Peyer's patch (tissue), 4 donors: ENCODE data around the gene PRKCH. TPM values are rescaled to one million over a fixed set of nuclear protein-coding genes. Genes with fewer than 3 reads are reported as not detected.
A peak's percentile ranks its signal among the peaks of the same experiment; 100 is the strongest.

Experiments used
- DNase-seq, 3 donors: peaks; one replicate each; pipeline ENCODE4 v3.0.0-alpha.2; 2017 to 2019
- H3K27ac ChIP-seq, 4 donors: fragments of 200-600 bp; sonication (generic); one replicate each; pipeline ENCODE4 v1.5.1; 2016 to 2019
- H3K27me3 ChIP-seq, 2 donors: fragments of 200-600 bp; sonication (generic); one replicate each; pipeline ENCODE4 v1.5.1; 2019
- H3K36me3 ChIP-seq, 3 donors: fragments of 200-600 bp; sonication (generic); one replicate each; pipeline ENCODE4 v1.5.1; 2016 to 2019
- H3K4me1 ChIP-seq, 4 donors: fragments of 200-600 bp; sonication (generic); one replicate each; pipeline ENCODE4 v1.5.1; 2016 to 2019
- H3K4me3 ChIP-seq, 4 donors: fragments of 200-600 bp; sonication (generic); 1 replicate in 3 of 4; 2 replicates in 1 of 4; pipeline ENCODE4 v1.5.1; 2016 to 2019; ENCODE audit warnings: mild to moderate bottlenecking in 1 of 4
- H3K9me3 ChIP-seq, 4 donors: fragments of 200-600 bp; sonication (generic); one replicate each; pipeline ENCODE4 v1.5.1; 2016 to 2019; ENCODE audit warnings: mild to moderate bottlenecking in 1 of 4
- POLR2A ChIP-seq, 2 donors: fragments of 450-650 bp; IDR thresholded peaks; one replicate each; pipeline ENCODE4 v1.5.1; 2017; ENCODE audit warnings: antibody characterized with exemption in 2 of 2, mild to moderate bottlenecking in 2 of 2, moderate library complexity in 2 of 2
- total RNA-seq, 4 donors: library from RNA; depleted of rRNA; stranded (reverse); fragments of >200 nt; gene quantifications; one replicate each; pipeline ENCODE4 v1.1.0, GENCODE V29; 2016
- TF ChIP-seq, protein P1 (sequence below), 6 experiments: fragments of 450-650 bp in 4 of 6; fragments of 200-600 bp in 2 of 6; sonication (generic) in 1 of 6; IDR thresholded peaks; one replicate each; pipeline ENCODE4 v1.5.1; 2017 to 2019; ENCODE audit warnings: antibody characterized with exemption in 6 of 6, mild to moderate bottlenecking in 3 of 6, moderate library complexity in 1 of 6

PRKCH gene
- total RNA-seq, 4 donors from 2014 or later = 32.5 to 64.2 (median 53.0) TPM

DNA sequence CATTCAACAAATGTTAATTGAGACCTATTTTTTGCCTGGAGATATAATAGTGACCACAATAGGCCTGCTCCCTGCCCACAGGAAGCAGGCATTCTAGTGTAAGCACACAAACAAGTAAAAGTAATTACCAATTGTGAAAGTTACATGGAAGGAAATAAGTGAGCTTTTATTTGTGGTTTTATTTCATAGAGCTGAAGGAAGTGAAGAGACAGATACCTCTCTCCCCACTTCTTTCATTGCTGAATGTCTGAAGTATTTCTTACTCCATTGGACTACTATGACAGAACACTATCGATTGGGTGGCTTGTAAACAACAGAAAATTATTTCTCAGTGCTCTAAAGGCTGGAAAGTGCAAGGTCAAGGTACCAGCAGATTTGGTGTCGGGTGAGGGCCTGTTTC is 183.5 kb downstream of the PRKCH start:
- no peak for DNase-seq
- H3K4me1 ChIP-seq = peaks cover 0 to 11% (median 4%) of the 10 kb centered on the region in 4 donors

DNA sequence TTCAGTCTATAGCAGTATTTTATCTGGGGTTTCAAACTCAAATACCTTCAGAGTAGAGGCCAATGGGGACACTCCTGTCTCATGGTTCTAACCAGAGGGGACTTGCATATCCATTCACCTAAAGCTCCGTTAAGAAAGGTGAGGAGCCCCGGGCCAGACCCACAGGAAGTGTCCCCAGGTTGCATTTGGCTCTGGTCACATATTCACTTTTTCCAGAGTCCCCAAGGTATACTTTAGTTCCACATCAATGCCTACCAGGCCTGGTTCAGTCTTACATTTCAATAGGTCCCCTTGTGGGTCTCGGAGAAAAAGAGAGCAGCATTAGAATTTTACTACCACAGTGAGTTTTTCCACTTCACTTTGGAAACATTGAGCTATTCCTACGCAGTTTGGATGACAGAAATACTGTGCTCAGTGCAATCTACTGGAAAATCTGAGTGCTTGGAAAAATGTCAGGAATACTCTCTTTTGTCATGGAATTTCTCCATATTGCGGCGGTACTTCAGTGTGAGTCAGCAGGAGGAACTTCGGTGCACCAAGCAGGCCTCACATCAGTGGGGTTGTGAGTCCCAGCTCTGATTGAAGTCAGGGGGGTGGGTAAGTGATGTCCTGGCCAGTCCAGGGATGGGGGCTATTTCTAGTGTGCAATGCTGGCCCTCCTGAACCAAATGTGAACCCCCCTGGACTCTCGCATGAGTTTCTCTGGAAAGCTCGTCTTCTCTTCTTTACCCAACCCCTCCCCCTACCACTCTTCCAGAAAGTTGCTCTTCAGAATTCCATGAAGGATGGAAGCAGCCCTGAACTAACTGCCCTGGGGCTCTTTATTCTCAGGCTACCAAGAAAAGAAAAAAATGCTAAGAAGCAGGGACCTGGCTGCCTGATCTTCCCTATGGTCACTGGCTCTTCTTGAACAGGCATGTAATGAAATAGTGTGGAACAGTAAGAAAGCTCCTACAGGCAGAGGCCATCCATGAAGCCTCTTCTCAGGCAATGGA is 184.7 kb downstream of the PRKCH start:
- no peaks in the 10 kb centered on the region for H3K9me3 ChIP-seq
- DNase-seq = no peak
- H3K4me1 ChIP-seq = peaks cover 0 to 11% (median 4%) of the 10 kb centered on the region in 4 donors
- H3K27ac ChIP-seq = peak overlapping the region in 3 of 4 donors; percentile 26 to 69 (median 56)
- no peak overlapping the region for H3K4me3 ChIP-seq
- no peaks in the 10 kb centered on the region for H3K27me3 ChIP-seq
- no peak for TF ChIP-seq POLR2A (IDR thresholded peaks at IDR 0.05)
- TF ChIP-seq, protein P1, sequence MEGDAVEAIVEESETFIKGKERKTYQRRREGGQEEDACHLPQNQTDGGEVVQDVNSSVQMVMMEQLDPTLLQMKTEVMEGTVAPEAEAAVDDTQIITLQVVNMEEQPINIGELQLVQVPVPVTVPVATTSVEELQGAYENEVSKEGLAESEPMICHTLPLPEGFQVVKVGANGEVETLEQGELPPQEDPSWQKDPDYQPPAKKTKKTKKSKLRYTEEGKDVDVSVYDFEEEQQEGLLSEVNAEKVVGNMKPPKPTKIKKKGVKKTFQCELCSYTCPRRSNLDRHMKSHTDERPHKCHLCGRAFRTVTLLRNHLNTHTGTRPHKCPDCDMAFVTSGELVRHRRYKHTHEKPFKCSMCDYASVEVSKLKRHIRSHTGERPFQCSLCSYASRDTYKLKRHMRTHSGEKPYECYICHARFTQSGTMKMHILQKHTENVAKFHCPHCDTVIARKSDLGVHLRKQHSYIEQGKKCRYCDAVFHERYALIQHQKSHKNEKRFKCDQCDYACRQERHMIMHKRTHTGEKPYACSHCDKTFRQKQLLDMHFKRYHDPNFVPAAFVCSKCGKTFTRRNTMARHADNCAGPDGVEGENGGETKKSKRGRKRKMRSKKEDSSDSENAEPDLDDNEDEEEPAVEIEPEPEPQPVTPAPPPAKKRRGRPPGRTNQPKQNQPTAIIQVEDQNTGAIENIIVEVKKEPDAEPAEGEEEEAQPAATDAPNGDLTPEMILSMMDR (IDR thresholded peaks at IDR 0.05) = no peak
- no peaks in the 10 kb centered on the region for H3K36me3 ChIP-seq

More for the DNA sequence above, 183.5 kb downstream of the PRKCH start:
- H3K9me3 ChIP-seq = no peaks in the 10 kb centered on the region
- no peak overlapping the region for H3K4me3 ChIP-seq
- peak overlapping the region in 1 of 4 donors; percentile 71 for H3K27ac ChIP-seq
- no peaks in the 10 kb centered on the region for H3K27me3 ChIP-seq
- TF ChIP-seq POLR2A (IDR thresholded peaks at IDR 0.05) = no peak
- TF ChIP-seq, protein P1 (IDR thresholded peaks at IDR 0.05) = no peak
- no peaks in the 10 kb centered on the region for H3K36me3 ChIP-seq

DNA sequence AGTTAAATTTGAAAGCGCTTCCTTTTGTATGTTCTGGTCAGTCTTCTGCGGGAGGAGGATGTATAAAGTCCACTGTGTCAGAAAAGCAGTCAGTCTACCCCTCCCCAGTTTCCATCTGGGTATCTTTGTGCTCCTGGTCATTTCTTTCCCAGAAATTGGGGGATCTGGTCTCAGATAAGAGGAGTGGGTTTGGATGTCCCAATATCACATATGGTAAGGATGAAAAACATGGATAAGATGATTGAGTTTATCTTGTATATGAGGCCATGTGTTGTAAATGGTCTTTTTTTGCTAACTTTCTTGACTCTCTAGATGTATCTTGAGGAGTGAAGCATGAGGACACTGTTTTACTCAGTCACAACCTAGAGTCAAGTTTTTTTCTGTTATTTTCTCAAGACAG is 187.1 kb downstream of the PRKCH start:
- Histone ChIP-seq H3K27ac (no peak overlapping the region), H3K27me3 (no peaks in the 10 kb centered on the region), H3K9me3 (no peaks in the 10 kb centered on the region), H3K36me3 (no peaks in the 10 kb centered on the region), H3K4me1 (peaks cover 0 to 13% (median 3%) of the 10 kb centered on the region in 4 donors), H3K4me3 (no peak overlapping the region)
- TF ChIP-seq POLR2A (IDR thresholded peaks at IDR 0.05) = no peak
- TF ChIP-seq, protein P1 (IDR thresholded peaks at IDR 0.05) = no peak
- DNase-seq = no peak

DNA sequence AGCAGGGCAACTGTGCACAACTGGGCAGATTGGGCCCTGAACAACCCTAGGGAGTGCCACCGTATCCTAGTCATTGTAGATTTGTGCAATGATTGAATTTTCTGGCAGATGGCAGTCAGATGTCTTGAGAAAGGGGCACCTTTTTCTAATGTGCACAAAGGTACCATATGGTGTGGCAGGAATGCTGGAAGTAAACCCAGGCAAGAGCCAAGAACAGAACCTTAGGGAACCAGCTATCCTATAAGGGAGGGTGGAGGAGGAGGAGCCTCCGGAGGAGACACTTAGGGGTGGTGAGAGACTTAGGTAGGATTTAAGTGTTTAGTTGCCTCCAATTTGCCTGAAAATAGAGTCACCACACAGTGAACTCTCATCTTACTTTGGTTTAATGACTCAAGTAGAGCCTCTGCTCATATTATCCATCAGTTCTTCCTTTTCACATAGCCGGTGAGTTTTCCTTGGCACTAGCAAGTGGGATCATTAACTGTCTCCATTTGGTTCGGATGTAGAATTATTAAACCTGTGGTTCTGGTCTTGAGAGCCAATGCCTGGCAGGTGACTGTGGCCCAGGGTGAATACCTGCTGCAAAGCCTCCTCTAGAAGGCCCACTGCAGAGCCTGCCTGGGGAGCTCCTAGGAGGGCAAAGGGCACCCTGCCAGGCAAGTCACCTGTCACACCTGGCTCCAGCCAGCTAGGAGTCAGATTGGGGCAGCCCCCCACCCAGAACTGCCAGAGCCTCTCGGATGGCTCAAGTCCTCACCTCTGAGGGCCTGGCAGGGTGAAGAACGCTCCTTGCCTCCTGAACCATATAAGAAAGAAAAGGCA is 189.6 kb downstream of the PRKCH start:
- Histone ChIP-seq H3K36me3 (no peaks in the 10 kb centered on the region), H3K4me1 (peaks cover 0 to 13% (median 3%) of the 10 kb centered on the region in 4 donors), H3K27ac (peak overlapping the region in 3 of 4 donors; percentile 12 to 59 (median 49)), H3K9me3 (no peaks in the 10 kb centered on the region), H3K27me3 (no peaks in the 10 kb centered on the region), H3K4me3 (no peak overlapping the region)
- DNase-seq = peak in 2 of 3 donors; percentile 55 to 59
- TF ChIP-seq, protein P1 (IDR thresholded peaks at IDR 0.05) = no peak
- TF ChIP-seq POLR2A (IDR thresholded peaks at IDR 0.05) = no peak

DNA sequence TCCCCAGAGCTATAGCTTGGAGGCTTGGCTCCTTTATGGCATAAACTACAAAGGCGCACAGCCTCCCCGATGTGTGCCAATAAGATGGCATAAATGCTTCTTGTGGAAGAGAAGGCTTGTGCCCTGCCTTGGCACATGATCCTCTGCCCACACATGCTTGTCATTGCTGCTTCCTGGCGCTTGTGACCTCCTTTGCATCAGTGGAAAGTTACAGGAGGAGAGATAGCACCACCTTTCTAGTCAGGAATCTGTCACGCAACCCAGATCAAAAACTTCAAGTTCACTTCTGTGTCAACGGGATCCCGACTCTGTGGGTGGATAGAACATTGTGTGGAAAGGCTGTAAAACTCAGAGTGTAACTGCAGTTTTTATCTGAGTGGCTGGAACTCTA is 190.2 kb downstream of the PRKCH start:
- TF ChIP-seq, protein P1 (IDR thresholded peaks at IDR 0.05) = no peak
- no peak for TF ChIP-seq POLR2A (IDR thresholded peaks at IDR 0.05)
- Histone ChIP-seq H3K4me1 (peaks cover 0 to 13% (median under 1%) of the 10 kb centered on the region in 4 donors), H3K36me3 (no peaks in the 10 kb centered on the region), H3K27me3 (no peaks in the 10 kb centered on the region), H3K4me3 (no peak overlapping the region), H3K9me3 (no peaks in the 10 kb centered on the region), H3K27ac (peak overlapping the region in 3 of 4 donors; percentile 12 to 59 (median 49))
- no peak for DNase-seq
